Nephron progenitor cell (in vitro differentiated cells): ENCODE data around the gene PRR23C.

ENCODE experiments used
- DNase-seq: peaks from one replicate; pipeline ENCODE4 v3.0.0; 2021
- H3K27ac Mint-ChIP-seq: 2 replicates; pipeline ENCODE4 v1.8.0; 2021; ENCODE audit warnings: mild to moderate bottlenecking, moderate library complexity, mixed read lengths
- H3K27me3 Mint-ChIP-seq: 2 replicates; pipeline ENCODE4 v1.8.0; 2021; ENCODE audit warnings: mild to moderate bottlenecking, low read depth, mixed read lengths; ENCODE audit not compliant: poor library complexity
- H3K36me3 Mint-ChIP-seq: 2 replicates; pipeline ENCODE4 v1.8.0; 2021; ENCODE audit warnings: low read depth, mixed read lengths
- H3K4me1 Mint-ChIP-seq: 2 replicates; pipeline ENCODE4 v1.8.0; 2021; ENCODE audit warnings: mixed read lengths
- H3K4me3 Mint-ChIP-seq: 2 replicates; pipeline ENCODE4 v1.8.0; 2021; ENCODE audit warnings: mild to moderate bottlenecking, moderate library complexity, mixed read lengths
- H3K9me3 Mint-ChIP-seq: 2 replicates; pipeline ENCODE4 v1.8.0; 2021; ENCODE audit warnings: mild to moderate bottlenecking, moderate library complexity, mixed read lengths
- TF ChIP-seq, protein P1 (sequence below): fragments of 200-600 bp; sonication (generic); IDR thresholded peaks from 2 replicates; pipeline ENCODE4 v1.5.0; 2021; ENCODE audit warnings: antibody characterized with exemption

Gene PRR23C

DNA sequence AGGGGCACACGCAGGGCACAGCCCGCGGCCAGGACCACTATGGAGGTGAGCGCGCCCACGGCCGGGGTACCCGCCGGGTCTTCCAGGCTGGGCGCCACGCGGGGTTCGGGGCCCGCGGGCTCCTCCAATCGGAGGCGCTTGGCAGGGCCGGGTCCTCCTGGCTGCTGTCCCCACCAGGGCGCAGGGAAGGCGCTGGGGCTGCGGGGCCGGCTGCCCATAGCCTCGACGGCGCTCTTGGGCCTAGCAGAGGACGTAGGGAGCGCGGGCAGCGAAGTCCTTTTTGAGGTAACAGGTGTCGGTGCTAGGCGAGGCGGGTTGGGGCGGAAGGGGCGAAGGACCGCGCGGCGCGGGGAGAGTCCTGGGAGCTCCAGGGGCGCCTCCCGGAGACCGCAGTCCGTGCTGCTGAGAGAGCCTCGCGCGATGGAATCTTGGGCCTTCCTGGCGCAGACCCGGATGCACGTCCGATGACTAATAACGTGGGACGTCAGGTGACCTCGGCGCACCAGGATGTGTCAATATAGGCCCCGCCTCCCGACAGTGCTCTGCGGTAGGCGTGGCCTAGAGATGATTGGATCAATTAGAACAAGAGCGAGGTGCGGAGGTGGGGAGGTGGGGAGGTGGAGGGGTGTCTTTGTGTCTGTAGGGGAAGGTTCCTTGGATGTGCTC is 38.5 kb downstream of the PRR23C start, which contains the start of gene PRR23A:
PRR23A (minus strand) TSS at position 218 of the 666 bp plus-strand sequence; CDS start at position 218, 0 bp downstream.
- no peak within 1 kb of the TSS for H3K27ac Mint-ChIP-seq
- no peaks in the 10 kb centered on the region for H3K36me3 Mint-ChIP-seq
- H3K4me1 Mint-ChIP-seq: no peaks in the 10 kb centered on the region
- no peak for DNase-seq
- no peak within 1 kb of the TSS for H3K4me3 Mint-ChIP-seq
- H3K27me3 Mint-ChIP-seq: peaks cover 15% of the 10 kb centered on the region
- TF ChIP-seq, protein P1, sequence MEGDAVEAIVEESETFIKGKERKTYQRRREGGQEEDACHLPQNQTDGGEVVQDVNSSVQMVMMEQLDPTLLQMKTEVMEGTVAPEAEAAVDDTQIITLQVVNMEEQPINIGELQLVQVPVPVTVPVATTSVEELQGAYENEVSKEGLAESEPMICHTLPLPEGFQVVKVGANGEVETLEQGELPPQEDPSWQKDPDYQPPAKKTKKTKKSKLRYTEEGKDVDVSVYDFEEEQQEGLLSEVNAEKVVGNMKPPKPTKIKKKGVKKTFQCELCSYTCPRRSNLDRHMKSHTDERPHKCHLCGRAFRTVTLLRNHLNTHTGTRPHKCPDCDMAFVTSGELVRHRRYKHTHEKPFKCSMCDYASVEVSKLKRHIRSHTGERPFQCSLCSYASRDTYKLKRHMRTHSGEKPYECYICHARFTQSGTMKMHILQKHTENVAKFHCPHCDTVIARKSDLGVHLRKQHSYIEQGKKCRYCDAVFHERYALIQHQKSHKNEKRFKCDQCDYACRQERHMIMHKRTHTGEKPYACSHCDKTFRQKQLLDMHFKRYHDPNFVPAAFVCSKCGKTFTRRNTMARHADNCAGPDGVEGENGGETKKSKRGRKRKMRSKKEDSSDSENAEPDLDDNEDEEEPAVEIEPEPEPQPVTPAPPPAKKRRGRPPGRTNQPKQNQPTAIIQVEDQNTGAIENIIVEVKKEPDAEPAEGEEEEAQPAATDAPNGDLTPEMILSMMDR: no peak
- H3K9me3 Mint-ChIP-seq: peaks cover 59% of the 10 kb centered on the region

DNA sequence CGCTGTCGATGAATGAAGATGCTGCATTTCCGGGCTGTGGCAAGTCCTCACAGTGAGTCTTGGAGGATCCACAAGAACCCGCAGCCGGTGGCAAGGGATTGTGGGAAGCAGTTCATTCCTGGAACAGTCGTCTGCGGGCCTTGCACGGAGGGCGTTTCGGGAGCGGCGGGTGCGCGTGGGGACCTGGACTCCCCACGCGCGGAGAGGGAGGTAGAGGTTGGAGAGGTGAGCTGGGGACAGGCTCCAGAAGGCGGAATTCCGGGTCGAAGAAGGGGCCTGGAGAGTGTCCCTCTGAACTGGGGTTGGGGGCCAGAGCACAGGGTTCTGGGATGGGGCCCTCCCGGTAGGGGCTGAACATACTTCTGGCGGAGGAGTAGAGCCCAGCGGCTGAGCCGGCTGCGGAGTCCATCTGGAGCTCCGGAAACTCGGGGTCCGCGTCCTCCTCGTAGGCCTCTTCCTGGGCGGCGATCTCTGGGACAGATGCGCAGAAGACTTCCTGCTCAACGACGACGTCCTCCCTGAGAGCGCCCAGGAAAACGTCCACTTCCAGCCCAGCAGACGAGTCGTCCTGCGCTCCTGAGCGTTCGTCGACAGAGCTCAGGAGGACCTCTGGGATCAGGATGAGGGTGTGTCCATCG is 39.2 kb downstream of the PRR23C start:
- Mint-ChIP-seq H3K9me3 (peaks cover 57% of the 10 kb centered on the region), H3K27ac (no peak overlapping the region), H3K27me3 (peaks cover 11% of the 10 kb centered on the region), H3K4me1 (no peaks in the 10 kb centered on the region), H3K4me3 (no peak overlapping the region), H3K36me3 (no peaks in the 10 kb centered on the region)
- TF ChIP-seq, protein P1: no peak
- DNase-seq: no peak

DNA sequence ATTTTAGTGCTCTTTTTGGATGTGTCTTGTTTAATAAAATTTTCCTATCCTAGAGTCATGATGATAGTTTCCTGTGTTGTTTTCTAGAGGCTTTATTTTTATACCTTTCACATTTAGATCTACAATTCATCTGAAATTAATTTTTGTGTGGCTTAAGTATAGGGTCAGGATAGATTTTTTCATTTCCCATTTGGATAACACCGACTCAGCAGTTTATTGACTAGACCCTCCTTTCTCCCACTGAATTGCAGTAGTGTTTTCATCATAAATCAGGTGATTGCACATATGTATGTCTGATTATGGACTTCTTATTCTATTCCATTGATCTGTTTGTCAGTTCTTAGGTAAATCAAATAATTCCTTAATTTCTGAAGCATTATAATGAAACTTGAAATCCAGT is 49.0 kb downstream of the PRR23C start:
- Mint-ChIP-seq H3K27me3 (peaks cover 46% of the 10 kb centered on the region), H3K27ac (no peak overlapping the region), H3K9me3 (peaks cover 8% of the 10 kb centered on the region), H3K36me3 (no peaks in the 10 kb centered on the region), H3K4me1 (no peaks in the 10 kb centered on the region), H3K4me3 (no peak overlapping the region)
- TF ChIP-seq, protein P1: no peak
- no peak for DNase-seq
